LHCN-M2 (cell line): Measurements from ENCODE around the gene GPR146. TPM values are rescaled to one million over a fixed set of nuclear protein-coding genes. Genes with fewer than 3 reads are reported as not detected.
A peak's percentile ranks its signal among the peaks of the same experiment; 100 is the strongest.
"Not testable (repeated sequence)": the region's sequence is repeated elsewhere in the genome, so short reads cannot be mapped to it uniquely, and the experiment has no call there.

Source experiments
- DNase-seq: peaks from one replicate; pipeline ENCODE4 v3.0.0-alpha.2; 2012; ENCODE audit warnings: low read depth
- total RNA-seq: library from RNA; depleted of rRNA; stranded (reverse); fragments of >200 nt; gene quantifications from 2 replicates; pipeline ENCODE4 v1.2.3, GENCODE V29; 2014

Gene GPR146
- total RNA-seq, 1 experiment from 2014 or later: 4.6 TPM

- DNase-seq: no peak
Measured at GRCh38 chr7:1058311-1058710, 14.0 kb downstream of the GPR146 start.

- peak; percentile 14 for DNase-seq
Measured at GRCh38 chr7:1058821-1059199, 14.5 kb downstream of the GPR146 start.

DNA sequence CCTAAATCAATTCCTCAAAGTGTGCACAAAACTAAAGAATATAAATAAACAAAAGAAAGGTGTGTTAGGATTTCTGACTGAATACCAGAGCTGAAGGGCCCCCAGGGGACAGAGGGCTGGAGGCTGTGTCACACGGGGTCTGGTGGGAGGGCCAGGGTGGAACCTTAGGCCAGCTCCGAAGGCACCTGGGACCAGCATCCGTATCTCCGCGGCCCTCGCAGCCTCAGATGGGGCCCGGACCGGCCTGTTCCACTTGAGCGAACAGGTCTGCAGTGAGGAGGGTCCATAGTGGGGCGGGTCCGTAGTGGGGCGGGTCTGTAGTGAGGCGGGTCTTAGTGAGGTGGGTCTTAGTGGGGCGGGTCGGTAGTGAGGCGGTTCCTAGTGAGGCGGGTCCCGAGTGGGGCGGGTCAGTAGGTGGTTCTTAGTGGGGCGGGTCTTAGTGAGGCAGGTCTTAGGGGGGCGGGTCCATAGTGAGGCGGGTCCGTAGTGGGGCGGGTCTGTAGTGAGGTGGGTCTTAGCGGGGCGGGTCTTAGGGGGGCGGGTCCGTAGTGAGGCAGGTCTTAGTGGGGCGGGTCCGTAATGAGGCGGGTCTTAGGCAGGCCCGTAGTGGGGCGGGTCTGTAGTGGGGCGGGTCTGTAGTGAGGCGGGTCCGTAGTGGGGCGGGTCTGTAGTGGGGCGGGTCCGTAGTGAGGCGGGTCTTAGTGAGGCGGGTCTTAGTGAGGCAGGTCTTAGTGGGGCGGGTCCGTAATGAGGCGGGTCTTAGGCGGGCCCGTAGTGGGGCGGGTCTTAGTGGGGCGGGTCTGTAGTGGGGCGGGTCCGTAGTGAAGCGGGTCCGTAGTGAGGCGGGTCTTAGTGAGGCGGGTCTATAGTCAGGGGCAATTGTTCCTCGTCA lies 15.1 kb downstream of the GPR146 start:
- DNase-seq: no peak

- no peak for DNase-seq
Measured at GRCh38 chr7:1060315-1061072, 16.1 kb downstream of the GPR146 start.

DNA sequence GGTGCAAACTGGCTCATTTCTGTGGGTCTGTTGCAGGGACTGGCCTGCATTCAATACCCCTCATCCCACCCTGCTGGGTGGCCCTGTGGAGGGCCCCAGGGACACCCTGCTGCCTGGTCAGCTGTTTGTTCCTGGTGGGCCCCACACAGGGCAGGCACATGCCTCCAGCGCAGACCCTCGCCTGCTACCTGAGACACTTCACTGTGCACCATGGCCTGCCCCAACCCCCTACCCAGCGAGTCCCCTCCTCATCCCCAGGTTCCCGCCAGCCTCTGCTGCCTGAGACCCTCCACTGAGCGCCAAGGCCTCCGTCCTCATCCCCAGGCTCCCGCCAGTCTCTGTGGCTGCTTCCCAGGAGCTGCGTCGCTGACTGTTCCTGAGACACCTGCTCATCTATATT lies 16.8 kb downstream of the GPR146 start:
- DNase-seq: no peak

DNA sequence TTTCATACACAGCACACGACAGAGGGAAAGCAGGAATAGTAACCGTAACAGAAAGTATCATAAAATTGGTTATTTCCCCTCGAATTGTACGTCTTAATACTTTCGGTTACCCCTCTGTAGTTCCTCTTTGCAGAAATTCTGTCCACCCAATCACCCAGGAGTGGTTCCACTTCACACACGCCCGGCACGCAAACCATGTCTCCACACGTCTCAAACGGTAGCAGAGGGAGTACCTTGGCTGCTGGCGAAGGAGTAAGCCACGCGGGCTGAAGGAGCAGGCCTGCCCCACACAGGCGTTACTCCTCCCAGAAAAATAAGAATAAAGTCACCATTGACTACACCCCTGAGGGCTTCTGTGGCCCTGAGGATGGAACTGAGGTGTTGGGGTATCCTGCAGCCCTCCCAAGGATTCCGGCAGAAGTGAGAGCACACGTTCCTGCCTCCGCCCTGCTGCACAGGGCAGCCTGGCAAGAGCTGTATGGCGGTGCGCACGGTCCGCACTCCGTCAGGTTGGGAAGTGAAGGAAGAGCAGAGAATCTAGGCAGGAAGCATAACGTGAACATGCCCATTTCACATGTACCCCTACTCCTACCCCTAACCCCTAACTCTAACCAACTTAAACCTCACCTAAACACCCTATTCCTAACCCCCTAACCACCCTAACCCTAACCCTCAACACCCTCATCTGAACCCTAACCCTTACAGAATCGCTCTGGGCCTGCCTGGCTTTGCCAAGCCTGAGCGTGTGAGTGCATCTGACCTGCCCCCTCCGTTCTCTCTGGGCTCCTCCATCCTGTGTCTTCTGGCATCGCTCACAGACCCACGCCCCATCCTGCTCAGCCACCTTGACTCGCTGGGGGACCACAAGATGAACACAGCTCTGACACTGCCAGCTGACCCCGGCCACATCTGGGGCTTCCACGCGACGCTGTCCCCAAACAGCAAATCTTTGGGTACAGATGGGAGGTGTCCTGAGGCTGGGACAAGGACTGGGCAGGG lies 18.2 kb downstream of the GPR146 start:
- no peak for DNase-seq

- no peak for DNase-seq
Measured at GRCh38 chr7:1063361-1063760, 19.0 kb downstream of the GPR146 start.

DNA sequence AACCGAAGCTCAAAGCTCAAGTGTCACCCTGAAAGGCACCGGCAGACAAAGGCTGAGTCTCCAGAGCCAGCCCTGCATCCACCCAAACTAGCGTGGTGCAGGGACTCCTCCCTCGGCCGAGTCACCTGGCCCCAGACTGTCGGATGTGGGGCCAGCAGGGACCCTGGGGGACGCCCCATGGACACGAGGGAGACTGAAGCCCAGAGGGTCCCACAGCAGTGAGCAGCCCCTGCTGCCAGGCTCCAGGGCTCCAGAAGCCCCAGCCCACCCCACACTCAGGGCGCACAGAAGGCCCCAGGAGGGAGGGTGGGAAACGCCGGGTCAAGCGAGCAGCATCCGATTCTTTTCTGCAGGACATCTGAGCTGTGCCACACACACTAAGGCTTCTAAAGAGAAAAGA lies 20.2 kb downstream of the GPR146 start:
- DNase-seq: no peak

DNA sequence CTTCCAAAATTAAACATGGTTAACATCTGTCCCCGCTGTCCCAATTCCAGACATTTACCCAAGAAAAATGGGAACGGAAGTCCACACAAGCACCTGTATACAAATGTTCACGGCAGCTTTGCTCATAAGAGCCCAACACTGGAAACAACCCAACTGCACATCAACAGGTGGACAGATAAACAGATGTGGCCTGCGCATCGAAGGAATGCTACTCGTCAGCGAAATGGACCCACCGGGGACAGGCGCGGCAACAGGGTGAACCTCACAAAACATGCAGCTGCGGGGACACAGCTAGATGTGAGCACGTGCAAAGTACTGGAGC lies 20.9 kb downstream of the GPR146 start:
- no peak for DNase-seq

- DNase-seq: peak; percentile 62
Measured at GRCh38 chr7:1065585-1066241, 21.4 kb downstream of the GPR146 start.

DNA sequence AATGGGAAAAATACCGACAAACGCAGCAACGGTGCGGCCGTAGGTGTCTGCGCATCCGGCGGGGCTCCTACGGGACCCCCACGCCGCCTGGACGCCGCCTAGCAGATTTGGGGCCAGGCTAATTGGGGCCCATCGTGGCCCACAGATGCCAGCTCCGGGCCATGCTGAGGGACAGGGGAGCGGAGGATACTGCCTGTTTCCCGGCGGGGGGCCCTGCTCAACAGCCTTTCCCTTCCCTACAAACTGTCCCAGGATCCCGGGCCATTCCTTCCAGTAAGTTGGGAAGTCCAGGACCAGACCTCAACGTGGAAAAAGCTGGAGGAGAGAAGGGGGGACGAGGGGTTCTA lies 21.9 kb downstream of the GPR146 start:
- no peak for DNase-seq

GRCh38 chr7:1068013-1068412 lies 23.7 kb downstream of the GPR146 start:
- no peak for DNase-seq

GRCh38 chr7:1068619-1069018 lies 24.3 kb downstream of the GPR146 start:
- DNase-seq: no peak

DNA sequence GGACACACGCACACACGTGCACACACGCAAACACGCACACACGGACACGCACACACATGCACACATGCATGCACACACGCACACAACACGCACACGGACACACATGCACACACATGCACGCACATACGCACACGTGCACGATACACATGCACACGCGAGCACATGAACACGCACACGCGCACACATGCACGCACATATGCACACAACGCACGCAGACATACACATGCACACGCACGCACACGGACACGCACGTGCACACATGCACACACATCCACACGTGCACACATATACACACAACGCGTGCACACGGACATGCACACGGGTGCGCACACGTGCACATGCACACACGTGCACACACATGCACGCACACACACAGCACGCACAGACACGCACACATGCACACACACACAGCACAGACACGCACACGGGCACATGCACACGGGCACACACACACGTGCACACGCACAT lies 26.2 kb downstream of the GPR146 start:
- no peak for DNase-seq

DNA sequence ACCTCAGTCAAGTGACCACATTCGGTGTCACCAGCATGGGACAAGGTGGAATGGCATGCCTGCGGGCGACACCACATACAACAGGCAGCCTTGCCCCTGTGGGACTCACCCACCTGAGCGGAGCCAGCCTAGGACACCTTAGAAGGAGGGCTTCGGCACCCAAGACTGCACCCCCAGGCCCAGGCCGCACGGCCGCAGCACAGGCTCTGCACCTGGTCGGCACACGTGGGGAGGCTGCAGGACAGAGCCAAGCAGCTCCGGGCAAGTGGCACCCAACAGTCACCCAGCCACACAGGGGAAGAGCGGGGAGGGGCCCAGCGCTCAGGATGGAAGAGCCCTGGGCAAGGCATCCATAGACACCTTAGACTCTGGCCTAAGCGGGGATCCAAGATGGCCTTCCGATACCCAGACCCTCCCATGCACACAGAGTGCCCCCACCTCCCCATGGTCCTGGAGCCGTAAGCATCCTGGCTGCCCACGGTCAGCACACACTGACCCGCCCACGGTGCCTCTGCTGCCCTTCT lies 27.4 kb downstream of the GPR146 start:
- DNase-seq: no peak

GRCh38 chr7:1073142-1073977 lies 29.0 kb downstream of the GPR146 start:
- DNase-seq: no peak

DNA sequence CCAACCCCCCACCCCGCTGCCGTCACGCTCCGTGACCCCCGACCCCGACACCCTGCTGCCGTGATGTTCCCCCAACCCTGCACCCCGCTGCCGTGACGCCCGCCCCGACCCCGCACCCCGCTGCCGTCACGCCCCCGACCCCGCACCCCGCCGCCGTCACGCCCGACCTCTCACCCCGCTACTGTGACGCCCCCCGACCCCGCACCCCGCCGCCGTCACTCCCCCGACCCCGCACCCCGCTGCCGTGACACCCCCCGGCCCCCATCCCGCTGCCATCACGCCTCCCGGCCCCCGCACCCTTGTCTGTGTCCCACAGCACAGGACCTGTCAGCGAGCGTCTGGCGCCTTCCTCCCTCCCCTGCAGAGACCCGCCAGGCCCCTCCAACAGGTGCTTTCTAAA lies 29.7 kb downstream of the GPR146 start:
- not testable (repeated sequence) for DNase-seq

DNA sequence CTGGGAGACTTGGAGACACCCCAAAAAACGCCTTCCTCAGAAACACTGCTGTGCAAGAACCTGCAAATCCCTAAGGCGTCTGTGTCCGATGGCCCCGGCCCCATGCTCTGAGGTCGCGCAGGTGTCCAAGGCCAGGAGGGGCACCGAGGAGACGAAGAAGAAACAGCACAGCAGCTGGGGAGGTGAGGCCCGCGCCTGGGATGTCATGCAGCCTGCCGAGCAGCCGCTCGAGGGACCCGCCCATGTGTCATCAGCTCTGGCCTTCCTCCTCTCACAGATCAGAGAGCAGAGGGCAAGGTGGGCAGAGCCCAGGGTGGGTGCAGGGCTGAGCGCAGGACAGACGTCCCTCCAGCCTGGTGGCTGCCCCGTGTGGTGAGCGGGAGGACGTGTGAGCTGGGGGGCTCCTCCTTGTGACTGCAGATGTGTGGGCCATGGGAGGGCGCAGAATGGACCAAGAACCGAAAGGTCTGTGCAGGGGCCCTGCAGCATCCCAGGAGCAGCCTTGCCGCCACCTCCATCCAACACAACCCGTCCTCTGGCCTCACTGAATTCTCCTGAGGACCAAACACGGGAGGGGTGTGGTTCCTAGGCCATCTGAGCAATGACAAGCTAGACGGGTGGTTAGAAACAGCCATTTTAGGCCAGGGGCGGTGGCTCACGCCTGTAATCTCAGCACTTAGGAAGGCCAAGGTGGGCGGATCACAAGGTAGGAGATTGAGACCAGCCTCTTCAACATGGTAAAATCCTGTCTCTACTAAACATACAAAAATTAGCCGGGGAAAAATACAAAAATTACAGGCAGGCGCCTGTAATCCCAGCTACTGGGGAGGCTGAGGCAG lies 30.5 kb downstream of the GPR146 start:
- no peak for DNase-seq
